ENCODE results near the gene MED8. TPM values are rescaled to one million over a fixed set of nuclear protein-coding genes. Genes with fewer than 3 reads are reported as not detected.
A peak's percentile ranks its signal among the peaks of the same experiment; 100 is the strongest.

MED8 gene
- total and polyA plus RNA-seq, 2 of the 13 experiments (the other 11 are each of a cell fraction or from before 2014, with no cell fraction given) = 16.9 to 77.4 TPM

- TF ChIP-seq ELK4 (CRISPR knock-in tag; IDR thresholded peaks at IDR 0.05; ENCODE audit: borderline replicate concordance) (no peak), PHF21A (CRISPR knock-in tag; IDR thresholded peaks at IDR 0.05) (no peak; the same call in 1 of the 2 replicates), TBL1XR1 (IDR thresholded peaks at IDR 0.05; ENCODE audit: borderline replicate concordance, low read length, partially characterized antibody) (no peak), ZBTB49 (CRISPR knock-in tag; IDR thresholded peaks at IDR 0.05; ENCODE audit: borderline replicate concordance) (no peak), ZBTB20 (CRISPR knock-in tag; IDR thresholded peaks at IDR 0.05; ENCODE audit: borderline replicate concordance, low read depth) (no peak), KLF11 (CRISPR knock-in tag; IDR thresholded peaks at IDR 0.05) (peak; percentile 17; the same call in 1 of the 2 replicates), ZNF607 (CRISPR knock-in tag; IDR thresholded peaks at IDR 0.05; ENCODE audit: borderline replicate concordance) (peak; percentile 64; the same call in 1 of the 2 replicates), ZNF605 (CRISPR knock-in tag; IDR thresholded peaks at IDR 0.05) (0 out of 2 replicates have a peak, but pooled peaks have one; percentile 10), SPEN (CRISPR knock-in tag; IDR thresholded peaks at IDR 0.05; ENCODE audit: low read depth) (peak; percentile 38; the same call in 1 of the 2 replicates), RARA (CRISPR knock-in tag; IDR thresholded peaks at IDR 0.05) (peak; percentile 48; the same call in 1 of the 2 replicates), ZNF501 (CRISPR knock-in tag; IDR thresholded peaks at IDR 0.05) (no peak), ZNF720 (CRISPR knock-in tag; IDR thresholded peaks at IDR 0.05) (no peak), CCAR2 (optimal IDR thresholded peaks at IDR 0.05; ENCODE audit: low read depth, low read length) (no peak), REL (CRISPR knock-in tag; conservative IDR thresholded peaks at IDR 0.05) (no peak), ZBTB7A (CRISPR knock-in tag; IDR thresholded peaks at IDR 0.05) (no peak), ARNTL (CRISPR knock-in tag; IDR thresholded peaks at IDR 0.05) (peak; percentile 52; the same call in 1 of the 2 replicates), ZNF12 (CRISPR knock-in tag; IDR thresholded peaks at IDR 0.05) (no peak), AKNA (CRISPR knock-in tag; IDR thresholded peaks at IDR 0.05; ENCODE audit: borderline replicate concordance) (no peak), FOXJ3 (CRISPR knock-in tag; IDR thresholded peaks at IDR 0.05; ENCODE audit: borderline replicate concordance) (no peak), NR1H2 (CRISPR knock-in tag; IDR thresholded peaks at IDR 0.05; ENCODE audit: borderline replicate concordance, low read depth) (0 out of 2 replicates have a peak, but pooled peaks have one; percentile 15), PAX8 (CRISPR knock-in tag; IDR thresholded peaks at IDR 0.05; ENCODE audit: borderline replicate concordance) (0 out of 2 replicates have a peak, but pooled peaks have one; percentile 36)
Observed at GRCh38 chr1:43348809-43349593, 40.6 kb downstream of the MED8 start (continued).

Measured in HepG2 (cell line).